ENCODE results near the gene CNOT2.

- TF ChIP-seq, protein P1, sequence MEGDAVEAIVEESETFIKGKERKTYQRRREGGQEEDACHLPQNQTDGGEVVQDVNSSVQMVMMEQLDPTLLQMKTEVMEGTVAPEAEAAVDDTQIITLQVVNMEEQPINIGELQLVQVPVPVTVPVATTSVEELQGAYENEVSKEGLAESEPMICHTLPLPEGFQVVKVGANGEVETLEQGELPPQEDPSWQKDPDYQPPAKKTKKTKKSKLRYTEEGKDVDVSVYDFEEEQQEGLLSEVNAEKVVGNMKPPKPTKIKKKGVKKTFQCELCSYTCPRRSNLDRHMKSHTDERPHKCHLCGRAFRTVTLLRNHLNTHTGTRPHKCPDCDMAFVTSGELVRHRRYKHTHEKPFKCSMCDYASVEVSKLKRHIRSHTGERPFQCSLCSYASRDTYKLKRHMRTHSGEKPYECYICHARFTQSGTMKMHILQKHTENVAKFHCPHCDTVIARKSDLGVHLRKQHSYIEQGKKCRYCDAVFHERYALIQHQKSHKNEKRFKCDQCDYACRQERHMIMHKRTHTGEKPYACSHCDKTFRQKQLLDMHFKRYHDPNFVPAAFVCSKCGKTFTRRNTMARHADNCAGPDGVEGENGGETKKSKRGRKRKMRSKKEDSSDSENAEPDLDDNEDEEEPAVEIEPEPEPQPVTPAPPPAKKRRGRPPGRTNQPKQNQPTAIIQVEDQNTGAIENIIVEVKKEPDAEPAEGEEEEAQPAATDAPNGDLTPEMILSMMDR (IDR thresholded peaks at IDR 0.05), result no peak
- TF ChIP-seq POLR2A (IDR thresholded peaks at IDR 0.05), result no peak
These were observed 4.5 kb downstream of the CNOT2 start for GRCh38 chr12:70247653-70248199.
